Measurements from ENCODE around the gene CDY2A. TPM values are rescaled to one million over a fixed set of nuclear protein-coding genes. Genes with fewer than 3 reads are reported as not detected.
"Not testable (repeated sequence)": the region's sequence is repeated elsewhere in the genome, so short reads cannot be mapped to it uniquely, and the experiment has no call there.

CDY2A gene
- not detected for polyA plus RNA-seq (2012; ENCODE audit: low read depth, missing spikeins)

GRCh38 chrY:18025487-18025886 is at the start of gene CDY2A:
CDY2A (plus strand) TSS chrY:18025787; CDS start chrY:18026115, 328 bp downstream.
- DNase-seq (ENCODE audit: insufficient read length, low spot score); FAIRE-seq: not testable (repeated sequence)

GRCh38 chrY:17997586-17997985 is 28.0 kb upstream of the CDY2A start:
- DNase-seq (ENCODE audit: insufficient read length, low spot score); FAIRE-seq: not testable (repeated sequence)

- not testable (repeated sequence) for FAIRE-seq; DNase-seq (ENCODE audit: insufficient read length, low spot score)
These were observed 27.3 kb upstream of the CDY2A start for GRCh38 chrY:17998266-17998665.

GRCh38 chrY:18023897-18024296 is 1.7 kb upstream of the CDY2A start:
- not testable (repeated sequence) for DNase-seq (ENCODE audit: insufficient read length, low spot score); FAIRE-seq

GRCh38 chrY:18028845-18029244 is 3.3 kb downstream of the CDY2A start:
- DNase-seq (ENCODE audit: insufficient read length, low spot score); FAIRE-seq: not testable (repeated sequence)

GRCh38 chrY:18030178-18030577 is 4.6 kb downstream of the CDY2A start:
- DNase-seq (ENCODE audit: insufficient read length, low spot score); FAIRE-seq: not testable (repeated sequence)

GRCh38 chrY:18034100-18034814 is 8.7 kb downstream of the CDY2A start:
- DNase-seq (ENCODE audit: insufficient read length, low spot score); FAIRE-seq: not testable (repeated sequence)

GRCh38 chrY:18034864-18035263 is 9.3 kb downstream of the CDY2A start:
- not testable (repeated sequence) for FAIRE-seq; DNase-seq (ENCODE audit: insufficient read length, low spot score)

- not testable (repeated sequence) for DNase-seq (ENCODE audit: insufficient read length, low spot score); FAIRE-seq
These were observed 19.4 kb downstream of the CDY2A start for GRCh38 chrY:18044990-18045389.

- not testable (repeated sequence) for DNase-seq (ENCODE audit: insufficient read length, low spot score); FAIRE-seq
These were observed 22.8 kb downstream of the CDY2A start for GRCh38 chrY:18048149-18049040.

GRCh38 chrY:18049061-18049460 is 23.5 kb downstream of the CDY2A start:
- not testable (repeated sequence) for DNase-seq (ENCODE audit: insufficient read length, low spot score); FAIRE-seq

- DNase-seq (ENCODE audit: insufficient read length, low spot score); FAIRE-seq: not testable (repeated sequence)
These were observed 30.9 kb downstream of the CDY2A start for GRCh38 chrY:18056473-18056872.

- FAIRE-seq; DNase-seq (ENCODE audit: insufficient read length, low spot score): not testable (repeated sequence)
These were observed 47.9 kb downstream of the CDY2A start for GRCh38 chrY:18073464-18073863.

Measured in GM12891 (cell line).